Astrocyte of the cerebellum (primary cell): ENCODE data around the gene CNPPD1.

Source experiments
- DNase-seq: peaks from one replicate; pipeline ENCODE4 v3.0.0-alpha.2; 2011; ENCODE audit warnings: low read depth
- H3K4me3 ChIP-seq: 2 replicates; pipeline ENCODE4 v1.5.1; 2011; ENCODE audit warnings: mild to moderate bottlenecking, low read depth, low read length, moderate library complexity
- in situ Hi-C: cut with HindIII; loops from 2 replicates; pipeline ENCODE4 v1.10.0; 2017; ENCODE audit warnings: low sequenced_read_pairs
- TF ChIP-seq, protein P1 (sequence below): IDR thresholded peaks from 2 replicates; pipeline ENCODE4 v1.5.1; 2012; ENCODE audit warnings: low read length, low read depth, moderate library complexity, mild to moderate bottlenecking; ENCODE audit errors: missing control alignments

Gene CNPPD1

DNA sequence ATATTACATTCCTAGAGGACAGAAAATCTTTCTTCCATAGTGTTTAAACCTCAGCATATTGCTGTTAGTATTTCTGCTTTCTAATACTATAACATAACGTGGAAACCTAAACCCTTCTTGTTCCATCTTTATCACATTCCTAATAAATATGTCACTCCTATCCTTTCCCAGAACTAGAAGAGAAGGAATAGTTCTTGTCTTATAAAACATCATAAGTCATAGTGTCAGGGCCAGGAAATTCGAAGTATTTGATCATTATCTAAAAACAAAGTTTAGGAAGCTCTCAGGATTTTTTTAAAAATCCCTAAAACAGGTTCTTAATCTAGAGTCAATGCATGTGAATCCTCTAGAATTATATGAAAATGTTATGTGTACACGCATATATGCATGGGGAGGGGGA is 18.1 kb downstream of the CNPPD1 start:
- no peak overlapping the region for H3K4me3 ChIP-seq
- in situ Hi-C loops = no loop called here
- no peak for DNase-seq
- TF ChIP-seq, protein P1, sequence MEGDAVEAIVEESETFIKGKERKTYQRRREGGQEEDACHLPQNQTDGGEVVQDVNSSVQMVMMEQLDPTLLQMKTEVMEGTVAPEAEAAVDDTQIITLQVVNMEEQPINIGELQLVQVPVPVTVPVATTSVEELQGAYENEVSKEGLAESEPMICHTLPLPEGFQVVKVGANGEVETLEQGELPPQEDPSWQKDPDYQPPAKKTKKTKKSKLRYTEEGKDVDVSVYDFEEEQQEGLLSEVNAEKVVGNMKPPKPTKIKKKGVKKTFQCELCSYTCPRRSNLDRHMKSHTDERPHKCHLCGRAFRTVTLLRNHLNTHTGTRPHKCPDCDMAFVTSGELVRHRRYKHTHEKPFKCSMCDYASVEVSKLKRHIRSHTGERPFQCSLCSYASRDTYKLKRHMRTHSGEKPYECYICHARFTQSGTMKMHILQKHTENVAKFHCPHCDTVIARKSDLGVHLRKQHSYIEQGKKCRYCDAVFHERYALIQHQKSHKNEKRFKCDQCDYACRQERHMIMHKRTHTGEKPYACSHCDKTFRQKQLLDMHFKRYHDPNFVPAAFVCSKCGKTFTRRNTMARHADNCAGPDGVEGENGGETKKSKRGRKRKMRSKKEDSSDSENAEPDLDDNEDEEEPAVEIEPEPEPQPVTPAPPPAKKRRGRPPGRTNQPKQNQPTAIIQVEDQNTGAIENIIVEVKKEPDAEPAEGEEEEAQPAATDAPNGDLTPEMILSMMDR = no peak

DNA sequence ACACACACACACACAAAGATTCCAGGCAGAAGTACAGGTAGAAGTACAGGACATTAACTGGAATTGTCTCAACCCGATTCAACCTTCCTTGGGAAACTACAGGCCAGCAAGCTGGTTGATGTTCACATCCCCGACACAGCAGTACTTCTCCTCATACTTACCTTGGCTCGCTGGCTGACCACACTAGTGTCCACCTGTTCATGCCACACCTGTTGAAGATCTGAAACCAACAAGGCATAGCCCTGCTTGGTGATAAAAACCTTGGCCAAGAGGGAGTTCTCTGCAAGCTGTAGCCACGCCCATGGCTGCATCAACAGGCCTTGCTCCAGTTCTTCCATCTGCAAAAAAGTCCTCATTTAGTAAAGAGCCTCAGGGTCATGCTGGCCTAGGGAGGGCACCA is 18.7 kb downstream of the CNPPD1 start:
- H3K4me3 ChIP-seq = no peak overlapping the region
- no peak for DNase-seq
- TF ChIP-seq, protein P1 = no peak
- in situ Hi-C loops = no loop called here

DNA sequence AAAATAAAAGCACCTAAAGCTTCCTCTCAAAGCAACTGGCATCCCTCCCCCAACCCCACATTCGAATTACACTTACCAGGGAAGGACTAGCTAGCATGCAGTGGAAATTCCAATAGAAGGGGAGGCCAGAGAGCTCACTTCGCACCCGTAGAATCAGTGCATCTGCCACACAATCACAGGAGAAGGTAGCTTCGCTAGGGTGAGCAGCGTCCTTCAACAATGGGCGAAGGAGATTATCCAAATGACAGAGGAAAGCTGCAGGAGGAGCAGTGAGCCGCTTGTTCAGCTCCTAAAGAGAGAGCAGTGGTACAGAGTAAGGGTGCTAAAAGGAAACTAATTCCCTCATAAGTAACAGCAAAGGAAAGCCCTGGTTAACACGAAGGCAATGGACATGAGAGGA is 19.3 kb downstream of the CNPPD1 start:
- in situ Hi-C loops = no loop called here
- DNase-seq = no peak

DNA sequence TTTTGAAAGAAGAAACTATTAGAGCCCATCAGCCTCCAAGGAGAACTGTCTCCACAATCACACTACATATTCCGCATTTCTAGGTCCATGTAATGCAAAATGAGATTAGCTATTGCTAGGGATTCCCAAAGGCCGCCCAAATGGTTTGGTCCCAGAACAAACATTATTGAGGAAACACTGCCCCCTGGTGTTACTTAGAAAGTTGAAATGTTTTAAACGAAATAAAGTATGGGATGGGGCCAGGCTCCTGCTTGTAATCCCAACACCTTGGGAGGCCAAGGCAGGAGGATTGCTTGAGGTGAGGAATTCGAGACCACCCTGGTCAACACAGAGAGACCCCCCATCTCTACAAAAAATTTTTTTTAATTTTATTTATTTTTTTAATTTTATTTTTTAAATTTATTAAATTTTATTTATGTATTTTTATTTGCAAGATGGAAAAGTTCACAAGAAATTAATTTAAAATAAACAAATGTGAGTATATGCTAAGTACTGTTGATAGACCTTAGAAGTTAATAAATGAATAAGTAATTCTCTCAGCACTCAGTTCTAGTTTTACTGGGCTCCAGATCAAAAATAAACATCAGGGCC is 21.6 kb downstream of the CNPPD1 start:
- in situ Hi-C loops = no loop called here
- TF ChIP-seq, protein P1 = peak; percentile 37
- peak; percentile 67 for DNase-seq

More for the DNA sequence above, 19.3 kb downstream of the CNPPD1 start:
- TF ChIP-seq, protein P1 = no peak
- H3K4me3 ChIP-seq = no peak overlapping the region

DNA sequence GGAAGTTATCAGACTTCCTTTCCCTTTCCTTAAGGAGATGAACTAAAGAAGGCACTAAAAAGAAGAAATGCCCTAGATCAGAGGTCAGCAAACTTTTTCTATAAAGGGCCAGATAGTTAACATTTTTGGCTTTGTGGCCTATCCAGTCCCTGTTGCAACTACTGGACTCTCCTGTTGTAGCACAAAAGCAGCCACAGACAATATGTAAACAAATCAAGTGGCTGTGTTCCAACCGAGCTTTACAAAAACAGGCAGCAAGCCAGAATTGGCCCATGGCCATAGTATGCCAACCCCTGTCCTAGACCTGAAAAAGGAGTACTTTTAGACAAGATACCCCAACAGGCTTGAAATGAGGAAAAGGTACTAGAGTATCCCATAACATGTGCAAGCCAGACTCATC is 27.1 kb downstream of the CNPPD1 start:
- H3K4me3 ChIP-seq = no peak overlapping the region
- TF ChIP-seq, protein P1 = no peak
- in situ Hi-C loops = loop anchor here (5.0 kb wide), 1 partner anchor 97 kb away; no protein-coding TSS in a partner anchor
- no peak for DNase-seq

More for the DNA sequence above, 21.6 kb downstream of the CNPPD1 start:
- H3K4me3 ChIP-seq = no peak overlapping the region

DNA sequence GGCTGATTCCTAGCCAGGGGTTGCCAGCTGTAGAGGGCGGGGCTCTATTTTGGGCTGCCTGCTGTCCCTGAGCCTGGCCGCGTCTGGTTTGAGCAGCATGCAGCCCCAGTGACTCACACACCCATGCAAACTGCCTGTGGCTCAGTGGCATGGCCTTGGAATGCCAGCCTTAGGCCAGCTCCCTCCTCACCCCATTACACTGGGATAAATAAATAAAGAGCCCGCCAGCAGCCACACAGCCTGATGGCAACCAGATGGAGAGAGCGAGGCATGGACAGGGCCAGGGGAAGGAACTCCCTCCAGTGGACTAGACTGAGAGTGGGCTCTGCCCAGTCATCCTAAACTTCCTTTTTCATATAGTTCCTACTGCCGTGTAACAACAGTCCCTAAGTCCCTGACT is 34.4 kb downstream of the CNPPD1 start:
- TF ChIP-seq, protein P1 = peak; percentile 45
- in situ Hi-C loops = no loop called here
- peak; percentile 37 for DNase-seq
- H3K4me3 ChIP-seq = no peak overlapping the region
